ENCODE data around the gene DENND6A. TPM values are rescaled to one million over a fixed set of nuclear protein-coding genes. Genes with fewer than 3 reads are reported as not detected.

Gene DENND6A
- total and polyA plus RNA-seq, 2 of the 13 experiments (the other 11 are each of a cell fraction or from before 2014, with no cell fraction given), result 9.4 to 11.1 TPM

DNA sequence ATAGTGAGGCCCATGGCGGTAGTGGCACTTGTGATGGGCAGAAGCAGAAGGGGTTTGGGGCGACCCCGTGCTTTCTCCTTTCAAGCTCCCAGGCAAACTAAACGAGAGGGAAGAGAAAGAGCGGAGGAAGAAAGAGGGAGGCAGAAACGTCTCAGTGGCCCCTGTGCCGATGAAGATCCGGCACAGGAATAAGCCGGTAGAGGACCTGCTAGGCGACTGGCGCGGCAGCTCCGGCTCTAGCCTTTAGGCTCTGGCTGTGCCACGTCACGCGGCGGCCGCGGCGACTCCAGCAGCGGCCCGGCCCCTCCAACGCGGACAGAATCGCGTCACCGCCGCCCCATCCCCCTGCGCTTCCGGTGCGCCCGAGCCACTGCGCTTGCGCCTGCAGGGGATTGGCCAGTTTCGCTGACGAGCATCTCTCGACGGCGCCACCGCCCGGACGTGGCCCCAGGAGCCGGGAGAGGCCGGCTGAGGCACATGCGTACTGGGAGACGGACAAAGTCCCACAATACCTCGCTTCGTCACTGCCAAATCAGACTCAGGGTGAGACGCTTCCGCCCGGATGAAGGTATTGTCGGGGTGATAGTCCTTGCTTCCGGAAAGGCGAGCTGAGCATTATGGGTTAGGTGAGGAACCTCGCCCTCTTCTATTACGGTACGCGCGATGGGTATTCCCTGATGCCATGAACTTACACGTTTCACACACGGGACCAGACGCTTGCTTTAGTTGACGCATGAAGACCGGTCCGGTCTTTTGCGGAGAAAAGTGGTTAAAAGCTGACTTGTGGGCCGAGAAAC, 95.6 kb downstream of the DENND6A start, which contains the start of gene ARF4 (continued):
- TF ChIP-seq AHR (CRISPR knock-in tag; IDR thresholded peaks at IDR 0.05) (no peak), ZXDC (CRISPR knock-in tag; IDR thresholded peaks at IDR 0.05) (no peak), REL (CRISPR knock-in tag; conservative IDR thresholded peaks at IDR 0.05) (peak; percentile 89; the same call in 1 of the 2 replicates), SMARCE1 (IDR thresholded peaks at IDR 0.05; ENCODE audit: borderline replicate concordance) (no peak), RXRA (CRISPR knock-in tag; IDR thresholded peaks at IDR 0.05) (peak; percentile 77; the same call in 1 of the 2 replicates), BRF2 (CRISPR knock-in tag; IDR thresholded peaks at IDR 0.05) (no peak), ZNF652 (CRISPR knock-in tag; IDR thresholded peaks at IDR 0.05; ENCODE audit: borderline replicate concordance, low read depth) (0 out of 2 replicates have a peak, but pooled peaks have one; percentile 0), PRPF4 (IDR thresholded peaks at IDR 0.05; ENCODE audit: low read depth, low read length, poor library complexity, severe bottlenecking) (no peak), ZNF333 (CRISPR knock-in tag; IDR thresholded peaks at IDR 0.05; ENCODE audit: borderline replicate concordance) (no peak), MZF1 (CRISPR knock-in tag; IDR thresholded peaks at IDR 0.05; ENCODE audit: borderline replicate concordance) (0 out of 2 replicates have a peak, but pooled peaks have one; percentile 66), KDM1A (CRISPR knock-in tag; IDR thresholded peaks at IDR 0.05) (no peak), ZNF468 (CRISPR knock-in tag; IDR thresholded peaks at IDR 0.05) (no peak), MTF1 (CRISPR knock-in tag; IDR thresholded peaks at IDR 0.05) (no peak), TFE3 (CRISPR knock-in tag; IDR thresholded peaks at IDR 0.05) (peak; percentile 70), ZNF292 (CRISPR knock-in tag; IDR thresholded peaks at IDR 0.05; ENCODE audit: borderline replicate concordance, low read depth) (no peak), MAF1 (CRISPR knock-in tag; IDR thresholded peaks at IDR 0.05; ENCODE audit: borderline replicate concordance) (no peak)
- TF ChIP-seq, protein P1, sequence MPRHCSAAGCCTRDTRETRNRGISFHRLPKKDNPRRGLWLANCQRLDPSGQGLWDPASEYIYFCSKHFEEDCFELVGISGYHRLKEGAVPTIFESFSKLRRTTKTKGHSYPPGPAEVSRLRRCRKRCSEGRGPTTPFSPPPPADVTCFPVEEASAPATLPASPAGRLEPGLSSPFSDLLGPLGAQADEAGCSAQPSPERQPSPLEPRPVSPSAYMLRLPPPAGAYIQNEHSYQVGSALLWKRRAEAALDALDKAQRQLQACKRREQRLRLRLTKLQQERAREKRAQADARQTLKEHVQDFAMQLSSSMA (CRISPR knock-in tag; IDR thresholded peaks at IDR 0.05), result peak; percentile 97
- TF ChIP-seq, protein P2, sequence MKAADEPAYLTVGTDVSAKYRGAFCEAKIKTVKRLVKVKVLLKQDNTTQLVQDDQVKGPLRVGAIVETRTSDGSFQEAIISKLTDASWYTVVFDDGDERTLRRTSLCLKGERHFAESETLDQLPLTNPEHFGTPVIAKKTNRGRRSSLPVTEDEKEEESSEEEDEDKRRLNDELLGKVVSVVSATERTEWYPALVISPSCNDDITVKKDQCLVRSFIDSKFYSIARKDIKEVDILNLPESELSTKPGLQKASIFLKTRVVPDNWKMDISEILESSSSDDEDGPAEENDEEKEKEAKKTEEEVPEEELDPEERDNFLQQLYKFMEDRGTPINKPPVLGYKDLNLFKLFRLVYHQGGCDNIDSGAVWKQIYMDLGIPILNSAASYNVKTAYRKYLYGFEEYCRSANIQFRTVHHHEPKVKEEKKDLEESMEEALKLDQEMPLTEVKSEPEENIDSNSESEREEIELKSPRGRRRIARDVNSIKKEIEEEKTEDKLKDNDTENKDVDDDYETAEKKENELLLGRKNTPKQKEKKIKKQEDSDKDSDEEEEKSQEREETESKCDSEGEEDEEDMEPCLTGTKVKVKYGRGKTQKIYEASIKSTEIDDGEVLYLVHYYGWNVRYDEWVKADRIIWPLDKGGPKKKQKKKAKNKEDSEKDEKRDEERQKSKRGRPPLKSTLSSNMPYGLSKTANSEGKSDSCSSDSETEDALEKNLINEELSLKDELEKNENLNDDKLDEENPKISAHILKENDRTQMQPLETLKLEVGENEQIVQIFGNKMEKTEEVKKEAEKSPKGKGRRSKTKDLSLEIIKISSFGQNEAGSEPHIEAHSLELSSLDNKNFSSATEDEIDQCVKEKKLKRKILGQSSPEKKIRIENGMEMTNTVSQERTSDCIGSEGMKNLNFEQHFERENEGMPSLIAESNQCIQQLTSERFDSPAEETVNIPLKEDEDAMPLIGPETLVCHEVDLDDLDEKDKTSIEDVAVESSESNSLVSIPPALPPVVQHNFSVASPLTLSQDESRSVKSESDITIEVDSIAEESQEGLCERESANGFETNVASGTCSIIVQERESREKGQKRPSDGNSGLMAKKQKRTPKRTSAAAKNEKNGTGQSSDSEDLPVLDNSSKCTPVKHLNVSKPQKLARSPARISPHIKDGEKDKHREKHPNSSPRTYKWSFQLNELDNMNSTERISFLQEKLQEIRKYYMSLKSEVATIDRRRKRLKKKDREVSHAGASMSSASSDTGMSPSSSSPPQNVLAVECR (CRISPR knock-in tag; IDR thresholded peaks at IDR 0.05; ENCODE audit: borderline replicate concordance), result peak; percentile 92
